Measurements from ENCODE around the gene PHLDA3.

GRCh38 chr1:201504179-201504631, 35.2 kb upstream of the PHLDA3 start:
- TF ChIP-seq, protein P1, sequence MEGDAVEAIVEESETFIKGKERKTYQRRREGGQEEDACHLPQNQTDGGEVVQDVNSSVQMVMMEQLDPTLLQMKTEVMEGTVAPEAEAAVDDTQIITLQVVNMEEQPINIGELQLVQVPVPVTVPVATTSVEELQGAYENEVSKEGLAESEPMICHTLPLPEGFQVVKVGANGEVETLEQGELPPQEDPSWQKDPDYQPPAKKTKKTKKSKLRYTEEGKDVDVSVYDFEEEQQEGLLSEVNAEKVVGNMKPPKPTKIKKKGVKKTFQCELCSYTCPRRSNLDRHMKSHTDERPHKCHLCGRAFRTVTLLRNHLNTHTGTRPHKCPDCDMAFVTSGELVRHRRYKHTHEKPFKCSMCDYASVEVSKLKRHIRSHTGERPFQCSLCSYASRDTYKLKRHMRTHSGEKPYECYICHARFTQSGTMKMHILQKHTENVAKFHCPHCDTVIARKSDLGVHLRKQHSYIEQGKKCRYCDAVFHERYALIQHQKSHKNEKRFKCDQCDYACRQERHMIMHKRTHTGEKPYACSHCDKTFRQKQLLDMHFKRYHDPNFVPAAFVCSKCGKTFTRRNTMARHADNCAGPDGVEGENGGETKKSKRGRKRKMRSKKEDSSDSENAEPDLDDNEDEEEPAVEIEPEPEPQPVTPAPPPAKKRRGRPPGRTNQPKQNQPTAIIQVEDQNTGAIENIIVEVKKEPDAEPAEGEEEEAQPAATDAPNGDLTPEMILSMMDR (IDR thresholded peaks at IDR 0.05; ENCODE audit: extremely low read depth in 1 of 2, insufficient read depth in 1 of 2, low read depth in 1 of 2, low read length in 2 of 2): no peak
- TF ChIP-seq POLR2A (IDR thresholded peaks at IDR 0.05; ENCODE audit: low read depth, low read length): no peak
- peak; percentile 49 for TF ChIP-seq POLR2AphosphoS5 (IDR thresholded peaks at IDR 0.05; ENCODE audit: insufficient read depth, low read depth, low read length)
